ENCODE measurements around the gene CD209. TPM values are rescaled to one million over a fixed set of nuclear protein-coding genes. Genes with fewer than 3 reads are reported as not detected.

CD209 gene
- total and polyA plus RNA-seq, 2 experiments from 2014 or later: not detected

DNA sequence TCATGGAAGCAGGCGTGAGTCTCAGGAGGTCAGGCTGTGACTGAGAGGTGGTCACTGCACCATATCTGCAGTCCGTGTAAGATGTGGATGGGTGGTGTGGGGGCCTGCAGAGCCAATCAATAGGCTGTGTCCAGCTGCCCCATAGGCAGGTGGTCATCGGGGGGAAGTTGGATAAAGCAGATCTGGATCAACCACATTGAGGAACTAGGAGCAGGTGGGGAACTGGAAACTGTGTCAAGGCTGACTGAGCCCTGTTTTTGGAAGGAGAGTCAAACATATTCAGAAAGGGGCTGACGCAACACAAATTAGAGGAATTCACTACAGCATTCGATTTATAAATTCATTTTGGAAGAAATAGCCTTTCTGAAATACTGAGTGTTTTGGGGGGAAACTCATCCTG is 30.7 kb upstream of the CD209 start:
- H4K20me1 ChIP-seq (ENCODE audit: insufficient read depth, poor library complexity, severe bottlenecking): no peaks in the 10 kb centered on the region
- no peak overlapping the region for H3K27ac ChIP-seq
- H3K4me2 ChIP-seq: no peak overlapping the region
- H3K4me3 ChIP-seq: no peak overlapping the region
- TF ChIP-seq EZH2phosphoT487 (IDR thresholded peaks at IDR 0.05; ENCODE audit: low read depth, severe bottlenecking, unreplicated experiment) (no peak), EZH2 (IDR thresholded peaks at IDR 0.05; ENCODE audit: borderline replicate concordance) (no peak)
- TF ChIP-seq, protein P1, sequence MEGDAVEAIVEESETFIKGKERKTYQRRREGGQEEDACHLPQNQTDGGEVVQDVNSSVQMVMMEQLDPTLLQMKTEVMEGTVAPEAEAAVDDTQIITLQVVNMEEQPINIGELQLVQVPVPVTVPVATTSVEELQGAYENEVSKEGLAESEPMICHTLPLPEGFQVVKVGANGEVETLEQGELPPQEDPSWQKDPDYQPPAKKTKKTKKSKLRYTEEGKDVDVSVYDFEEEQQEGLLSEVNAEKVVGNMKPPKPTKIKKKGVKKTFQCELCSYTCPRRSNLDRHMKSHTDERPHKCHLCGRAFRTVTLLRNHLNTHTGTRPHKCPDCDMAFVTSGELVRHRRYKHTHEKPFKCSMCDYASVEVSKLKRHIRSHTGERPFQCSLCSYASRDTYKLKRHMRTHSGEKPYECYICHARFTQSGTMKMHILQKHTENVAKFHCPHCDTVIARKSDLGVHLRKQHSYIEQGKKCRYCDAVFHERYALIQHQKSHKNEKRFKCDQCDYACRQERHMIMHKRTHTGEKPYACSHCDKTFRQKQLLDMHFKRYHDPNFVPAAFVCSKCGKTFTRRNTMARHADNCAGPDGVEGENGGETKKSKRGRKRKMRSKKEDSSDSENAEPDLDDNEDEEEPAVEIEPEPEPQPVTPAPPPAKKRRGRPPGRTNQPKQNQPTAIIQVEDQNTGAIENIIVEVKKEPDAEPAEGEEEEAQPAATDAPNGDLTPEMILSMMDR (IDR thresholded peaks at IDR 0.05; ENCODE audit: poor library complexity): no peak
- no peaks in the 10 kb centered on the region for H3K79me2 ChIP-seq
- no peaks in the 10 kb centered on the region for H3K36me3 ChIP-seq (replicated peaks; ENCODE audit: insufficient read depth, low read depth)
- no peaks in the 10 kb centered on the region for H3K4me1 ChIP-seq (ENCODE audit: insufficient read depth)
- H3K9me2 ChIP-seq (replicated peaks; ENCODE audit: insufficient read depth): no peaks in the 10 kb centered on the region
- 76% methylated on average over 5 of the region's 5 CpGs for WGBS (ENCODE audit: low lambda C conversion rate, missing lambda C conversion rate)
- no peak overlapping the region for H2AFZ ChIP-seq
- H3K27me3 ChIP-seq: peaks cover 11% of the 10 kb centered on the region
- DNase-seq (ENCODE audit: low spot score): no peak
- no peaks in the 10 kb centered on the region for H3K9me3 ChIP-seq (ENCODE audit: low read depth)

DNA sequence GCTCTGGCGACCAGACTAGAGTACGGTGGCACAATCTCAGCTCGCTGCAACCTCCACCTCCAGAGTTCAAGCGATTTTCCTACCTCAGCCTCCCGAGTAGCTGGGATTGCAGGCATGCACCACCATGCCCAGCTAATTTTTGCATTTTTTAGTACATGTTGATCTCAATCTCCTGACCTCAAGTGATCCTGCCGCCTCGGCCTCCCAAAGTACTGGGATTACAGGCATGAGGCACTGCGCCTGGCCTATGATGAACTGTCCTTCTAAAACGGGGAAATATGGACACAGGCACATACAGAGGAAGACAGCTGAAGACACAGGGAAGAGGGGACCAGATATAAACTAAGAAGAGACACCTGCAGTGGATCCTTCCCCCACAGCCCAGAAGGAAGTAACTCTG is 28.4 kb upstream of the CD209 start:
- DNase-seq (ENCODE audit: low spot score): no peak
- Histone ChIP-seq H3K4me1 (ENCODE audit: insufficient read depth) (no peaks in the 10 kb centered on the region), H3K36me3 (replicated peaks; ENCODE audit: insufficient read depth, low read depth) (no peaks in the 10 kb centered on the region), H4K20me1 (ENCODE audit: insufficient read depth, poor library complexity, severe bottlenecking) (no peaks in the 10 kb centered on the region), H3K27me3 (peaks cover 3% of the 10 kb centered on the region), H3K9me2 (replicated peaks; ENCODE audit: insufficient read depth) (no peaks in the 10 kb centered on the region), H3K9me3 (ENCODE audit: low read depth) (no peaks in the 10 kb centered on the region), H3K4me2 (no peak overlapping the region), H3K79me2 (no peaks in the 10 kb centered on the region), H3K27ac (no peak overlapping the region), H2AFZ (no peak overlapping the region), H3K4me3 (no peak overlapping the region)
- 90% methylated on average over 9 of the region's 9 CpGs for WGBS (ENCODE audit: low lambda C conversion rate, missing lambda C conversion rate)
- no peak for TF ChIP-seq EZH2phosphoT487 (IDR thresholded peaks at IDR 0.05; ENCODE audit: low read depth, severe bottlenecking, unreplicated experiment)
- TF ChIP-seq EZH2 (IDR thresholded peaks at IDR 0.05; ENCODE audit: borderline replicate concordance): no peak
- TF ChIP-seq, protein P1 (IDR thresholded peaks at IDR 0.05; ENCODE audit: poor library complexity): no peak

GRCh38 chr19:7773841-7774240 is 26.5 kb upstream of the CD209 start:
- no peaks in the 10 kb centered on the region for H3K9me3 ChIP-seq (ENCODE audit: low read depth)
- no peaks in the 10 kb centered on the region for H3K36me3 ChIP-seq (replicated peaks; ENCODE audit: insufficient read depth, low read depth)
- H4K20me1 ChIP-seq (ENCODE audit: insufficient read depth, poor library complexity, severe bottlenecking): no peaks in the 10 kb centered on the region
- no peak overlapping the region for H3K27ac ChIP-seq
- TF ChIP-seq EZH2 (IDR thresholded peaks at IDR 0.05; ENCODE audit: borderline replicate concordance): no peak
- TF ChIP-seq, protein P1 (IDR thresholded peaks at IDR 0.05; ENCODE audit: poor library complexity): no peak
- TF ChIP-seq EZH2phosphoT487 (IDR thresholded peaks at IDR 0.05; ENCODE audit: low read depth, severe bottlenecking, unreplicated experiment): no peak
- H3K9me2 ChIP-seq (replicated peaks; ENCODE audit: insufficient read depth): no peaks in the 10 kb centered on the region
- no peaks in the 10 kb centered on the region for H3K27me3 ChIP-seq
- no peak overlapping the region for H2AFZ ChIP-seq
- 74% methylated on average over 9 of the region's 9 CpGs for WGBS (ENCODE audit: low lambda C conversion rate, missing lambda C conversion rate)
- DNase-seq (ENCODE audit: low spot score): no peak
- no peak overlapping the region for H3K4me2 ChIP-seq
- no peaks in the 10 kb centered on the region for H3K79me2 ChIP-seq
- no peaks in the 10 kb centered on the region for H3K4me1 ChIP-seq (ENCODE audit: insufficient read depth)
- no peak overlapping the region for H3K4me3 ChIP-seq

Data from hepatocyte (in vitro differentiated cells).